Activated B cell treated with CpG ODN at 0.5 μM for 24 hours (primary cell): ENCODE results near the gene CHST15. TPM values are rescaled to one million over a fixed set of nuclear protein-coding genes. Genes with fewer than 3 reads are reported as not detected.

Experiments used
- ATAC-seq: fragments of 200-7000 bp; cut with Tn5 transposase; one replicate; pipeline ENCODE4 v1.10.0; 2021; ENCODE audit warnings: low read depth, mild to moderate bottlenecking, moderate library complexity
- CTCF ChIA-PET: fragments of 350-600 bp; sonication (Branson Sonifier 250); formaldehyde crosslinking; loops from one replicate; lab custom pipeline; 2021; ENCODE audit warnings: antibody characterized with exemption; lab: Charles Lee
- POLR2A ChIA-PET: fragments of 350-600 bp; sonication (Branson Sonifier 250); formaldehyde crosslinking; loops from one replicate; lab custom pipeline; 2021; ENCODE audit warnings: antibody characterized with exemption; lab: Charles Lee
- DNase-seq: peaks from one replicate; pipeline ENCODE4 v3.0.0; 2022
- H3K27ac Mint-ChIP-seq: one replicate; pipeline ENCODE4 v1.8.0; 2020; ENCODE audit warnings: mixed read lengths
- H3K27me3 Mint-ChIP-seq: one replicate; pipeline ENCODE4 v1.8.0; 2021; ENCODE audit warnings: mixed read lengths
- H3K36me3 Mint-ChIP-seq: one replicate; pipeline ENCODE4 v1.8.0; 2021; ENCODE audit warnings: low read depth, mixed read lengths
- H3K4me1 Mint-ChIP-seq: one replicate; pipeline ENCODE4 v1.8.0; 2021; ENCODE audit warnings: mixed read lengths
- H3K4me3 Mint-ChIP-seq: one replicate; pipeline ENCODE4 v1.8.0; 2020; ENCODE audit warnings: mild to moderate bottlenecking, mixed read lengths
- H3K9me3 Mint-ChIP-seq: one replicate; pipeline ENCODE4 v1.8.0; 2020; ENCODE audit warnings: mixed read lengths
- CTCF ChIP-seq: fragments of 200-600 bp; IDR thresholded peaks from one replicate; pipeline ENCODE4 v1.8.0; 2022; ENCODE audit warnings: antibody characterized with exemption, mild to moderate bottlenecking
- intact Hi-C: fragments of 100-400 bp; cut with micrococcal nuclease; formaldehyde crosslinking; loops from one replicate; pipeline ENCODE4 v1.15.1; 2024
- total RNA-seq: library from RNA; stranded (reverse); gene quantifications from 2 replicates; pipeline ENCODE4 v1.2.3, GENCODE V29; 2022

Gene CHST15
- total RNA-seq, 1 donor from 2014 or later: 13.8 TPM

GRCh38 chr10:124052561-124052960, 40.8 kb downstream of the CHST15 start:
- H3K4me1 Mint-ChIP-seq: peaks cover 10% of the 10 kb centered on the region
- intact Hi-C loops: no loop called here
- DNase-seq: no peak
- H3K36me3 Mint-ChIP-seq: peaks cover 2% of the 10 kb centered on the region
- CTCF ChIA-PET: no interaction called here
- H3K27me3 Mint-ChIP-seq: no peaks in the 10 kb centered on the region
- POLR2A ChIA-PET: no interaction called here
- no peak for ATAC-seq
- no peak for TF ChIP-seq CTCF
- no peak overlapping the region for H3K27ac Mint-ChIP-seq
- no peaks in the 10 kb centered on the region for H3K9me3 Mint-ChIP-seq
- no peak overlapping the region for H3K4me3 Mint-ChIP-seq

GRCh38 chr10:124050021-124051015, 43.1 kb downstream of the CHST15 start:
- intact Hi-C loops: no loop called here
- Mint-ChIP-seq H3K36me3 (peaks cover 4% of the 10 kb centered on the region), H3K4me1 (peaks cover 26% of the 10 kb centered on the region), H3K27me3 (no peaks in the 10 kb centered on the region), H3K4me3 (no peak overlapping the region), H3K27ac (no peak overlapping the region), H3K9me3 (no peaks in the 10 kb centered on the region)
- DNase-seq (no peak), ATAC-seq (no peak)
- CTCF ChIA-PET: no interaction called here
- no peak for TF ChIP-seq CTCF
- POLR2A ChIA-PET: no interaction called here

- intact Hi-C loops: no loop called here
- Mint-ChIP-seq H3K36me3 (peaks cover 9% of the 10 kb centered on the region), H3K27ac (no peak overlapping the region), H3K4me1 (peaks cover 33% of the 10 kb centered on the region), H3K4me3 (no peak overlapping the region), H3K9me3 (no peaks in the 10 kb centered on the region), H3K27me3 (no peaks in the 10 kb centered on the region)
- no peak for TF ChIP-seq CTCF
- POLR2A ChIA-PET: interaction anchor here (0.7 kb wide), 1 partner anchor 43 kb away, joined by 3 read pairs; no protein-coding TSS in a partner anchor
- ATAC-seq (no peak), DNase-seq (no peak)
- CTCF ChIA-PET: no interaction called here
Measured at GRCh38 chr10:124049484-124049883, 43.9 kb downstream of the CHST15 start.

GRCh38 chr10:124048371-124049290, 44.8 kb downstream of the CHST15 start:
- ATAC-seq (no peak), DNase-seq (no peak)
- ChIA-PET POLR2A (interaction anchor here (0.7 kb wide), 1 partner anchor 44 kb away, joined by 3 read pairs; no protein-coding TSS in a partner anchor), CTCF (no interaction called here)
- H3K27ac Mint-ChIP-seq: no peak overlapping the region
- no peak for TF ChIP-seq CTCF
- no peak overlapping the region for H3K4me3 Mint-ChIP-seq
- H3K27me3 Mint-ChIP-seq: no peaks in the 10 kb centered on the region
- H3K36me3 Mint-ChIP-seq: peaks cover 15% of the 10 kb centered on the region
- H3K9me3 Mint-ChIP-seq: no peaks in the 10 kb centered on the region
- intact Hi-C loops: no loop called here
- H3K4me1 Mint-ChIP-seq: peaks cover 34% of the 10 kb centered on the region
